H9 (cell line): Measurements from ENCODE around the gene CDK11A. TPM values are rescaled to one million over a fixed set of nuclear protein-coding genes. Genes with fewer than 3 reads are reported as not detected.
"Not testable (repeated sequence)": the region's sequence is repeated elsewhere in the genome, so short reads cannot be mapped to it uniquely, and the experiment has no call there.

Experiments
- DNase-seq: peaks from one replicate; pipeline ENCODE4 v3.0.0-alpha.2; 2017
- H2AFZ ChIP-seq: one replicate; pipeline ENCODE4 v1.6.1; 2013; ENCODE audit warnings: mild to moderate bottlenecking, low read length, control low read depth, moderate library complexity
- H2AK5ac ChIP-seq: 2 replicates; pipeline ENCODE4 v1.6.1; 2013; ENCODE audit warnings: low read length, control low read depth, mixed read lengths; ENCODE audit not compliant: insufficient read length
- H2BK120ac ChIP-seq: one replicate; pipeline ENCODE4 v1.6.1; 2013; ENCODE audit warnings: low read depth, mild to moderate bottlenecking, low read length, control low read depth, inconsistent platforms; ENCODE audit not compliant: poor library complexity, severe bottlenecking
- H2BK12ac ChIP-seq: 2 replicates; pipeline ENCODE4 v1.6.1; 2013; ENCODE audit warnings: low read length, control low read depth, mixed read lengths, low read depth; ENCODE audit not compliant: insufficient read length
- H2BK15ac ChIP-seq: 2 replicates; pipeline ENCODE4 v1.6.1; 2013; ENCODE audit warnings: low read depth, low read length, control low read depth
- H2BK20ac ChIP-seq: one replicate; pipeline ENCODE4 v1.6.1; 2013; ENCODE audit warnings: low read depth, mild to moderate bottlenecking, low read length, control low read depth, inconsistent platforms; ENCODE audit not compliant: poor library complexity, severe bottlenecking
- H2BK5ac ChIP-seq: 2 replicates; pipeline ENCODE4 v1.6.1; 2013; ENCODE audit warnings: low read length, control low read depth, mixed read lengths; ENCODE audit not compliant: insufficient read length
- H3K14ac ChIP-seq: 2 replicates; pipeline ENCODE4 v1.6.1; 2013; ENCODE audit warnings: low read length, control low read depth; ENCODE audit not compliant: insufficient read depth
- H3K18ac ChIP-seq: 2 replicates; pipeline ENCODE4 v1.6.1; 2013; ENCODE audit warnings: low read depth, mild to moderate bottlenecking, mixed read lengths, low read length, control low read depth; ENCODE audit not compliant: insufficient read length
- H3K23ac ChIP-seq: 2 replicates; pipeline ENCODE4 v1.6.1; 2013; ENCODE audit warnings: low read length, control low read depth, mixed read lengths, low read depth; ENCODE audit not compliant: insufficient read length
- H3K23me2 ChIP-seq: 2 replicates; pipeline ENCODE4 v1.6.1; 2013; ENCODE audit warnings: low read depth, mild to moderate bottlenecking, mixed read lengths, low read length, control low read depth; ENCODE audit not compliant: insufficient read length, poor library complexity, severe bottlenecking
- H3K27ac ChIP-seq: 2 replicates; pipeline ENCODE4 v1.5.1; 2013; ENCODE audit warnings: low read length, control low read depth, mixed read lengths, low read depth; ENCODE audit not compliant: insufficient read length
- H3K27me3 ChIP-seq: 2 replicates; pipeline ENCODE4 v1.6.1; 2013; ENCODE audit warnings: low read length, control low read depth, inconsistent platforms; ENCODE audit not compliant: insufficient read depth
- H3K4ac ChIP-seq: 2 replicates; pipeline ENCODE4 v1.6.1; 2013; ENCODE audit warnings: low read depth, mild to moderate bottlenecking, control low read depth, inconsistent platforms, low read length, moderate library complexity
- H3K4me1 ChIP-seq: 2 replicates; pipeline ENCODE4 v1.6.1; 2013; ENCODE audit warnings: low read length, control low read depth, inconsistent platforms; ENCODE audit not compliant: insufficient read depth
- H3K4me2 ChIP-seq: 2 replicates; pipeline ENCODE4 v1.6.1; 2013; ENCODE audit warnings: low read length, control low read depth, mixed read lengths; ENCODE audit not compliant: insufficient read length, insufficient read depth
- H3K56ac ChIP-seq: 2 replicates; pipeline ENCODE4 v1.6.1; 2013; ENCODE audit warnings: low read depth, mild to moderate bottlenecking, mixed read lengths, low read length, control low read depth; ENCODE audit not compliant: insufficient read length
- H3K79me1 ChIP-seq: 2 replicates; pipeline ENCODE4 v1.6.1; 2013; ENCODE audit warnings: low read depth, mild to moderate bottlenecking, moderate library complexity, low read length, control low read depth, inconsistent platforms; ENCODE audit not compliant: insufficient read depth, poor library complexity, severe bottlenecking
- H3K79me2 ChIP-seq: 2 replicates; pipeline ENCODE4 v1.6.1; 2013; ENCODE audit warnings: low read length, control low read depth, inconsistent platforms; ENCODE audit not compliant: insufficient read depth
- H3K9ac ChIP-seq: 2 replicates; pipeline ENCODE4 v1.6.1; 2013; ENCODE audit warnings: low read length, control low read depth, mixed read lengths; ENCODE audit not compliant: insufficient read length; ENCODE audit errors: extremely low read depth
- H3K9me3 ChIP-seq: one replicate; pipeline ENCODE4 v1.6.1; 2013; ENCODE audit warnings: low read depth, low read length, inconsistent platforms; ENCODE audit not compliant: control insufficient read depth
- H3T11ph ChIP-seq: one replicate; pipeline ENCODE4 v1.6.1; 2013; ENCODE audit warnings: mild to moderate bottlenecking, low read length, control low read depth, inconsistent platforms
- H4K20me1 ChIP-seq: one replicate; pipeline ENCODE4 v1.6.1; 2013; ENCODE audit not compliant: control insufficient read depth, insufficient read length, insufficient read depth
- H4K5ac ChIP-seq: 2 replicates; pipeline ENCODE4 v1.6.1; 2013; ENCODE audit warnings: low read depth, mild to moderate bottlenecking, mixed read lengths, low read length, control low read depth; ENCODE audit not compliant: insufficient read length
- H4K8ac ChIP-seq: replicated peaks from 2 replicates; pipeline ENCODE4 v1.6.1; 2013; ENCODE audit warnings: low read length, control low read depth, mixed read lengths, low read depth; ENCODE audit not compliant: insufficient read length
- H4K91ac ChIP-seq: 2 replicates; pipeline ENCODE4 v1.6.1; 2013; ENCODE audit warnings: low read depth, mild to moderate bottlenecking, moderate library complexity, mixed read lengths, low read length, control low read depth; ENCODE audit not compliant: insufficient read length
- H3K27ac Mint-ChIP-seq, 3 experiments: 2 replicates in 2 of 3; 3 replicates in 1 of 3; pipeline ENCODE4 v1.8.0; 2020 to 2021; ENCODE audit warnings: mixed read lengths in 3 of 3, mild to moderate bottlenecking in 1 of 3, moderate library complexity in 1 of 3
- H3K27me3 Mint-ChIP-seq: 2 replicates; pipeline ENCODE4 v1.8.0; 2021; ENCODE audit warnings: low read depth, mild to moderate bottlenecking, moderate library complexity, mixed read lengths
- H3K36me3 Mint-ChIP-seq, 3 experiments: 2 replicates in 2 of 3; 3 replicates in 1 of 3; pipeline ENCODE4 v1.8.0; 2020 to 2021; ENCODE audit warnings: low read depth in 3 of 3, mixed read lengths in 3 of 3; ENCODE audit not compliant: insufficient read depth in 1 of 3
- H3K4me1 Mint-ChIP-seq, 2 experiments: 2 replicates each; pipeline ENCODE4 v1.8.0; 2020; ENCODE audit warnings: mixed read lengths in 2 of 2
- H3K4me3 Mint-ChIP-seq, 2 experiments: 2 replicates in 1 of 2; 3 replicates in 1 of 2; pipeline ENCODE4 v1.8.0; 2020 to 2021; ENCODE audit warnings: mild to moderate bottlenecking in 2 of 2, mixed read lengths in 2 of 2, moderate library complexity in 1 of 2
- H3K9me3 Mint-ChIP-seq, 2 experiments: 2 replicates in 1 of 2; 3 replicates in 1 of 2; pipeline ENCODE4 v1.8.0; 2020; ENCODE audit warnings: mild to moderate bottlenecking in 2 of 2, mixed read lengths in 2 of 2, moderate library complexity in 1 of 2
- WGBS: extraction: QIAGEN DNeasy Blood & Tissue Kit; methylation state at CpG from one replicate; pipeline ENCODE4 v1.1.7; 2013; ENCODE audit warnings: missing lambda C conversion rate, low lambda C conversion rate, mixed read lengths; ENCODE audit not compliant: insufficient read length; ENCODE audit errors: extremely low coverage; 5-methylcytosine and 5-hydroxymethylcytosine counted together
- total RNA-seq: library from RNA; stranded (reverse); gene quantifications from 2 replicates; pipeline ENCODE4 v1.2.1, GENCODE V29; 2021
- TF ChIP-seq, protein P1 (sequence below): fragments of 200-600 bp; sonication (generic); conservative IDR thresholded peaks from 3 replicates; pipeline ENCODE4 v1.8.0; 2021; ENCODE audit warnings: antibody characterized with exemption, mild to moderate bottlenecking

CDK11A gene
- total RNA-seq, 1 experiment from 2014 or later = 49.5 TPM

- Histone ChIP-seq H3K27ac (no peak overlapping the region), H3K79me2 (no peaks in the 10 kb centered on the region), H2BK15ac (no peak overlapping the region), H3K27me3 (no peaks in the 10 kb centered on the region), H3K23ac (no peak overlapping the region), H3K14ac (no peak overlapping the region), H4K91ac (no peak overlapping the region), H2BK5ac (no peak overlapping the region), H2BK120ac (no peak overlapping the region), H4K8ac (no peak overlapping the region), H3K4me2 (no peak overlapping the region), H3K18ac (no peak overlapping the region), H3K23me2 (no peaks in the 10 kb centered on the region), H3K56ac (no peak overlapping the region), H3K4me1 (no peaks in the 10 kb centered on the region), H2AK5ac (no peak overlapping the region), H3T11ph (no peak overlapping the region), H3K9ac (no peak overlapping the region), H3K79me1 (no peaks in the 10 kb centered on the region), H3K9me3 (no peaks in the 10 kb centered on the region), H2BK20ac (no peak overlapping the region), H2AFZ (no peak overlapping the region), H2BK12ac (no peak overlapping the region), H4K20me1 (no peaks in the 10 kb centered on the region), H4K5ac (no peak overlapping the region), H3K4ac (no peak overlapping the region)
- Mint-ChIP-seq H3K36me3 (peaks cover 3 to 12% (median 8%) of the 10 kb centered on the region in 3 experiments; a peak in 6 of 7 replicates), H3K4me1 (peaks cover 4% of the 10 kb centered on the region in 2 experiments; a peak in 3 of 4 replicates), H3K9me3 (no peaks in the 10 kb centered on the region), H3K4me3 (no peak overlapping the region), H3K27ac (peak overlapping the region in 1 of 3 experiments; percentile 56; a peak in 1 of 7 replicates), H3K27me3 (no peaks in the 10 kb centered on the region)
- WGBS = no CpG with 5 or more reads among the region's 18 CpGs
- no peak for DNase-seq
- TF ChIP-seq, protein P1, sequence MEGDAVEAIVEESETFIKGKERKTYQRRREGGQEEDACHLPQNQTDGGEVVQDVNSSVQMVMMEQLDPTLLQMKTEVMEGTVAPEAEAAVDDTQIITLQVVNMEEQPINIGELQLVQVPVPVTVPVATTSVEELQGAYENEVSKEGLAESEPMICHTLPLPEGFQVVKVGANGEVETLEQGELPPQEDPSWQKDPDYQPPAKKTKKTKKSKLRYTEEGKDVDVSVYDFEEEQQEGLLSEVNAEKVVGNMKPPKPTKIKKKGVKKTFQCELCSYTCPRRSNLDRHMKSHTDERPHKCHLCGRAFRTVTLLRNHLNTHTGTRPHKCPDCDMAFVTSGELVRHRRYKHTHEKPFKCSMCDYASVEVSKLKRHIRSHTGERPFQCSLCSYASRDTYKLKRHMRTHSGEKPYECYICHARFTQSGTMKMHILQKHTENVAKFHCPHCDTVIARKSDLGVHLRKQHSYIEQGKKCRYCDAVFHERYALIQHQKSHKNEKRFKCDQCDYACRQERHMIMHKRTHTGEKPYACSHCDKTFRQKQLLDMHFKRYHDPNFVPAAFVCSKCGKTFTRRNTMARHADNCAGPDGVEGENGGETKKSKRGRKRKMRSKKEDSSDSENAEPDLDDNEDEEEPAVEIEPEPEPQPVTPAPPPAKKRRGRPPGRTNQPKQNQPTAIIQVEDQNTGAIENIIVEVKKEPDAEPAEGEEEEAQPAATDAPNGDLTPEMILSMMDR = no peak
Measured at GRCh38 chr1:1748686-1749321, 24.6 kb upstream of the CDK11A start.

DNA sequence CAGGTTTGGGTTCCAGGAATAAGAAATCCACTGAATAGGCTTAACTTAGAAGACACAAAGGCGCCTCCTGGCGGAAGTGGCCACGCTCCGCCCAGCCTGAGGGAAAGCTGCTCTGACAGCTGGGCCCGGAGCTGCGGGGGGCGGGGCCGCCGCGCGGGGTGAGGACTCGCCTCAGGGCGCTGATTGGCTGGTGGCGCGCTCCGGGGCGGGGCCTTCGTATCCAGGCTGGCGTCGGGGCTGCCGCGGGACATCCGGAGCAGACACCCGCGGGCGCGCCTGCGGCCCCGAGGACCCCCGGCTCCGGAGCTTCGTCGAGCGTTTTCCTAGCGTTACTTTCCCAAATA is 22.4 kb upstream of the CDK11A start:
- not testable (repeated sequence) for H3K79me2 ChIP-seq, H3K18ac ChIP-seq, H3K27me3 Mint-ChIP-seq, H3K4me1 ChIP-seq, H2BK5ac ChIP-seq, H3K9me3 ChIP-seq, H4K8ac ChIP-seq, H2AK5ac ChIP-seq, H2BK120ac ChIP-seq, H4K20me1 ChIP-seq, H3K4ac ChIP-seq, H3K23ac ChIP-seq, H3T11ph ChIP-seq, H3K9me3 Mint-ChIP-seq, H2BK20ac ChIP-seq, DNase-seq, H2BK15ac ChIP-seq, H2AFZ ChIP-seq, H3K27ac Mint-ChIP-seq, H3K23me2 ChIP-seq, H4K5ac ChIP-seq, H4K91ac ChIP-seq, H3K56ac ChIP-seq, H3K9ac ChIP-seq, H3K27me3 ChIP-seq, H2BK12ac ChIP-seq, H3K27ac ChIP-seq, H3K4me1 Mint-ChIP-seq, H3K4me2 ChIP-seq, H3K14ac ChIP-seq, H3K79me1 ChIP-seq
- H3K36me3 Mint-ChIP-seq = peaks cover 3 to 12% (median 10%) of the 10 kb centered on the region in 3 experiments; a peak in 6 of 7 replicates
- WGBS = no CpG with 5 or more reads among the region's 35 CpGs
- H3K4me3 Mint-ChIP-seq = peak overlapping the region in 1 of 2 experiments; percentile 64; a peak in 2 of 5 replicates
